GM21423 (cell line): ENCODE results near the gene TSEN2.
"Not testable (repeated sequence)": the region's sequence is repeated elsewhere in the genome, so short reads cannot be mapped to it uniquely, and the experiment has no call there.

ENCODE experiments used
- ATAC-seq: cut with Tn5 transposase; IDR thresholded peaks from one replicate; pipeline ENCODE4 v1.9.1; 2021; ENCODE audit warnings: mild to moderate bottlenecking, moderate library complexity; ENCODE audit not compliant: unreplicated experiment

The TSEN2 gene

GRCh38 chr3:12484198-12484982 lies at the start of gene TSEN2:
Gene TSEN2 (plus strand): TSS chr3:12484480. CDS start chr3:12489801, 5,321 bp downstream.
- peak; percentile 94 for ATAC-seq

DNA sequence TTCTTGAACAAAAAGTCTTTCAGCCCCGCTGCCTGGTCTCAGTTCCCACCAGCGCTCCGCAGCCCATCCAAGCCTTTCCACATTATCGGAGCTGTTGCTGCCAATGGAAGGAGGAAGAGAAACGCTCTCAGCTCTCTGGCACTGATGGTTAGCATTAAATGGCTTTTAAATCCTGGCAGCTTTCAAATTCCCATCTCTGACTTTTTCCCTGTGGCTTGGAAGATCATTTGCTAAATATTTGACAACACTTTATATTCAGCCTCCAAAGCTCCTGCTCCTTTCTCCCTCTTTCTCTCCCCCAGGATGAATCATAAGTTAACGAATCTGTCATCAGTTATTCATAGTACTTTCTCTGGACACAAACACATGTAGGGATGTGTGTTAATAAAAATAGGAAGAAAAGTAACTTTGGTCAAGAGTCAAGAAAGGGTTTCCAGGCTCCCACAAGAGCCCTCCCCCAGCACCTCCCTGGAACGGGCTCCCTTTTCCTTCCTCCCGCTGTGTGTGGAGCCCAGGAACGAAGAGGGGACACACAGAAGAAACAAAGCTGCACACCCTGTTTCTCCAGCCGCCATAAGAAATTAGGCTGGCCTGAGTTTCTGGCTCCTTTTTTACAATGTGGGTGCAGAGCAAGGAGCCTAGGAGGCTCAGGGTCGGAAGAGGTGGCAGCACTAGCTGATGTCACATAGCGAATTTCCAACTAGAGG lies 47.6 kb upstream of the TSEN2 start:
- no peak for ATAC-seq

- ATAC-seq, result no peak
Observed at GRCh38 chr3:12437221-12437605, 47.1 kb upstream of the TSEN2 start.

DNA sequence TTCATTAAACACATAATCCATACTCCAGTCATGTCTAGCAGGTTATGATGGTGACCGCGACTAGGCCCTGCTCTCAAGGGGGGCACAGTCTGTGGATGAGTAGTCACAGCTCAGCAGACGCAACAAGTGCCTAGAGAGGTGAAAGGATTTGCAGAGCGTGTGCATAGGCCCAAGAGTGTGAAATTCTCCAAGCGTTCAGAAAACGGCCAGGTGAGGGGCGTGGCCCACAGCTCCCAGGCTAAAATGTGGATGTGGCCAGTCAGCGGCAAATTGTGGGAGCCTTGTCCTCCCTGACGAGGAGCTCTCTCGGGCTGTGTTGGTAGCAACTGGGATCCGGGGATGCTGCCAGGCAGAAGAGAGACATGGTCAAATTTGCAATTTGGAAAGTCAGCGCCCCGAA lies 46.4 kb upstream of the TSEN2 start:
- no peak for ATAC-seq

DNA sequence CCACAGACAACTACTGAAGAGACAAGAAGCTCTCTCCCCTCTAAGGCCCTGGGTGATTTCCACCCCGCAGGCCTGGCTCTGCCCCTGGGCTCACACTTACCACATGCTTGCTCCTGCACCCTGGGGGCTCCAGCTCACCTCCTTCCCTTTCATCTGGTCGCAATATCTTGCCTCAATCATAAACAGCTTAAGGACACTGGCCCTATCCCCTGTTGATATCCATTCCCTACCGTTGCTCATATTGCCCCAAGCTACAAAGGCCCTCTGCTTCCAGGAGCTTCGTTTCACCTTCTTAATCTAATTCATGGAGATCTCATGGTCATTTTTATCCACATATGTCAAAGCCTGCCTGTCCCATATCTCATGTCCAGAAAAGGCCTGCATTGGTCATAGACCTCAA lies 46.0 kb upstream of the TSEN2 start:
- ATAC-seq, result no peak

- no peak for ATAC-seq
Observed at GRCh38 chr3:12439161-12439940, 44.9 kb upstream of the TSEN2 start.

- ATAC-seq, result no peak
Observed at GRCh38 chr3:12440927-12441714, 43.2 kb upstream of the TSEN2 start.

DNA sequence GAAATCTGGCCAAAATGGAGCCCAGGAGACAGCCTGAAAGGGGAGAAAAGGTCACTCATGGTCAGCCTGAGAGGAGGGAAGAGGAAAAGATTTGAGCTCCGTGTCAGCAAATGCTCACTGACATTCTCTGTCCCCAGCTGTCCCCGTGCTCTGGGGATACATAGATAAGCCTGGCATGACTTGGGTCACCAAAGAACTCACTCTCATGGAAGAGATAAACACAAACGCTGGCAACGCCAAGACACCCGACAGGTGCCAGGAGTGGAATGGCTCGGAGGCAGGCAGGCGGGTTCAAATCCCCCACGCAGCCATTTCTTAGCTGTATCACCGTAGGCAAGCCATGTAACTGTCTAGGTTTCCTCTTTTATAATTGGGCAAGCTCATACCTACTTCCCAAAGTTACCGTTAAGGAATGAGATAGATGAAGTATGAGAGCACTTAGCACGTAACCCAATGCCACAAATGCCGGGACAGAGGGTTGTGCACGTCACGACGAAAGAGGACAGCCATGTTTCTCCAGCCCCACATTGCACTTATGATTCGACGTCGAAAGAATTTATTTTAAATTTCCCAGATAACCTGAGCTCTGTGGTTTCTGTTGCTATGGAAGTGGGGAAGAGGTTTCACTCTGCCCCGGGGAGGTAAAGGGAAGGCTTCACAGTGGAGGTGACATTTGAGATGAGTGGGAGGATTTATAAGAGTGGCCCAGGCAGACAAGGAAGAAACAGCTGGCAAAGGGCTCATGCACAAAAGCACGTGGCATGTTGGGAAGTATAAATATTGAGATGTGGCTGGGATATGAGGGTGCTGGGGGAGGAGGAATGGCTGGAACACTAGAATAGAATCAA lies 41.4 kb upstream of the TSEN2 start:
- ATAC-seq, result no peak

GRCh38 chr3:12443781-12444522 lies 40.3 kb upstream of the TSEN2 start:
- no peak for ATAC-seq

DNA sequence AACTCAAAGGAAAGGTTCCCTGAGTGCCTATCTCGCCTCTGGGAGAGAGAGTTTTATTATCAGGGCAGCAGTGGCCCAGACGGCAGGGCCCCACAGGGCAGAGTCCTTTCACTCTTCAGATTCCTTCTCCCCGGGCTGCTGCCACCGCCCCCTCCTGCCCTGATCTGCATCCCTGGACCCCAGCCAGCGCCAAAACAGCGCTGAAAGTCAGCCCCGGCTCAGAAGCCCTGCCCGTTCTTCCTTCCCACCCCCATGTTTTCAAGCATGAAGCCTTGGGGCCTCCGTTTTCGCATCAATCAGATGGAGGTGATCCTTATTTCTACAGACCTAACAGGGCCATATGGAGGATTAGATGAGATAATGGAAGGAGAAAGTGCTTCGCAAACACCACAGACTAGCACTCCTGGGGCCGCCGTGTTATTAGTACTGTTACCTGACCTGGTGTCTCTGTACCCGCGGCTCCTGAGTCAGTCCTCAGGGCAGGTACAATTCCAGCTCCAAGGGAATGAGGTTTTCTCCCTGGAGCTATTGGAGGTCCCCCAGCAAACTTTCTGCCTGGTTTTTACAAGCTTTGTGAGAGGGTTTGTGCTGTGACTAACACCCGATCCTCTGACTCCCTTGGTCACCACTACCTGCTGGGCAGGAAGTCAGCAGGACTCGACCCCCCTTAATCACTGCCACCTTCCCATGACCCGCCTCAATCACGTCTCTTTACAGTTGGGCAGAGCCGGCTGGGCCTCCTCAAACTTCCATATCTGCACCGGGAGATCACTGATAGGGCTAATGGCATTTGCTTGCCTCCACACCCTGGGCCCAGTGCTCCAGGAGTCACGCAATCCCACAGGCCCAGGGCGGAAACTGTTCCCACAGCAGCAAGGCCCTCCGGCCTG lies 39.5 kb upstream of the TSEN2 start:
- no peak for ATAC-seq

DNA sequence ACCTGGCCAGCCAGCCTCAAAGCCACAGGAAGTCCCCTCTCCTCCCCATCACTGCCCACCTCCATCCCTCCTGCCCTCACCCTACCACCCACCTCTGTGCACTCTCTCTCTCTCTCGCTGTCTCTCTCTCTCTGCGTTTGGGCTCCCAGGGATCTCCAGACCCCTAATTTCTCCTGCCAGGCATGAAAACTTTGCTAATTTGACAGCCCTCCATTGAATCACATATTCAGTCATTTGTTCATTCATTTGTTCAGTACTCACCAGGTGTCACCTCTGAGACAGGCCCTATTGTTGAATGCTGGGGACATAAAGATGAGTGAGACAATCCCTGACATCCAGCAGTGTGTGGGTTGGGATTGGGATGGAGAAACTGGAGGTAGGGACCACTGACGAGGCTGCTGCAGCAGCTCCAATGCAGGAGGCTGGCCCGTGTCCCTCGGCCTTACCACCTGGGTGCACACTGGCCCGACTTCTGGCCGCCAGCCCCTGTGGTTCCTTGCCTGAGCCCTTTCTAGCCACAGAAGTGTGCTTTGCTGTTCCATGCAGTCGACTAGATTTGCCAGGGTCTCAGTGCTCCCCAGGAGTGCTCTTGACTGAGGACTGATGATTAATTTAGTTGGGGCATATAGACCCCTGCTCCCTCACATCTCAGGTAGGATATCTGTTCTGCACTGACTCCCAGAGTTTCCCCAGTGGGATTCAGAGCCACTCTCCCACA lies 38.6 kb upstream of the TSEN2 start:
- ATAC-seq, result no peak

DNA sequence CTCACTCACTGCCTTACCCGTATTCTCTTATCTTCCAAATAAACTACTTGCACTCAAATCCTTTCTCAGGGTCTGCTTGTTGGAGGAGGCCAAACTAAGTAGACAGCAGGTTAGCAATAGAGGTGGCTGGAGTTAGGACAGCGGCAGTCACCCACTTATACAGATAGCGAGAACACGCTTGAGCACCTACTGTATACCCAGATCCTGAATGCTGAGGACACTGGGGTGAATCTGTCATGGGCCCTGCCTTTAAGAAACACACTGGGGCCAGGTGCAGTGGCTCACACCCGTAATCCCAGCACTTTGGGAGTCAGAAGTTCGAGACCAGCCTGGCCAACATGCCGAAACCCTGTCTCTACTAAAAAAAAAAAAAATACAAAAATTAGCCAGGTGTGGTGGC lies 38.0 kb upstream of the TSEN2 start:
- no peak for ATAC-seq

- ATAC-seq, result no peak
Observed at GRCh38 chr3:12447075-12447474, 37.2 kb upstream of the TSEN2 start.

DNA sequence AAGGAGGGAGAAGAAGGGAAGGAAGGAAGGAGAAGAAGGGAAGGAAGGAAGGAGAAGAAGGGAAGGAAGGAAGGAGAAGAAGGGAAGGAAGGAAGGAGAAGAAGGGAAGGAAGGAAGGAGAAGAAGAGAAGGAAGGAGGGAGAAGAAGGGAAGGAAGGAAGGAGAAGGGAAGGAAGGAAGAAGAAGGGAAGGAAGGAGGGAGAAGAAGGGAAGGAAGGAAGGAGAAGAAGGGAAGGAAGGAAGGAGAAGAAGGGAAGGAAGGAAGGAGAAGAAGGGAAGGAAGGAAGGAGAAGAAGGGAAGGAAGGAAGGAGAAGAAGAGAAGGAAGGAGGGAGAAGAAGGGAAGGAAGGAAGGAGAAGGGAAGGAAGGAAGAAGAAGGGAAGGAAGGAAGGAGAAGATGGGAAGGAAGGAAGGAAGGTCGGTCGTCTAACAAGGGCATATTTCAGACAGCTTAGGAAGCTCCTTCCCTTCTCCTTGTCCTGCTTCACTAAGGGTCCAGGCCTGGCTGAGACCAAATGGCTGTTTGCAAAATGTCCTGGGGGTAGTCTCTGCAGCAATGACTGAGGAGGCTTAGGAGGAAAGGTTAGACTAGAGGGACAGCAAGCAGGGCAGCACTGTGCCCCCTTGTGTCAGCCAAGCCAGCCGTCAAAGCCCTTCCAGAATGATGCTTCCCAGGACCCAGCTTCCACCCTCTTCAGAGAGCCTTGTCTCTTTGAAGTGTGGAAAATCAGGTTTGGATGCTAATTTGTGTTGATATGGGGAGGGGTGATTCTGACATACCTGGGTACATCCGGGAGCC lies 35.7 kb upstream of the TSEN2 start:
- ATAC-seq, result not testable (repeated sequence)

DNA sequence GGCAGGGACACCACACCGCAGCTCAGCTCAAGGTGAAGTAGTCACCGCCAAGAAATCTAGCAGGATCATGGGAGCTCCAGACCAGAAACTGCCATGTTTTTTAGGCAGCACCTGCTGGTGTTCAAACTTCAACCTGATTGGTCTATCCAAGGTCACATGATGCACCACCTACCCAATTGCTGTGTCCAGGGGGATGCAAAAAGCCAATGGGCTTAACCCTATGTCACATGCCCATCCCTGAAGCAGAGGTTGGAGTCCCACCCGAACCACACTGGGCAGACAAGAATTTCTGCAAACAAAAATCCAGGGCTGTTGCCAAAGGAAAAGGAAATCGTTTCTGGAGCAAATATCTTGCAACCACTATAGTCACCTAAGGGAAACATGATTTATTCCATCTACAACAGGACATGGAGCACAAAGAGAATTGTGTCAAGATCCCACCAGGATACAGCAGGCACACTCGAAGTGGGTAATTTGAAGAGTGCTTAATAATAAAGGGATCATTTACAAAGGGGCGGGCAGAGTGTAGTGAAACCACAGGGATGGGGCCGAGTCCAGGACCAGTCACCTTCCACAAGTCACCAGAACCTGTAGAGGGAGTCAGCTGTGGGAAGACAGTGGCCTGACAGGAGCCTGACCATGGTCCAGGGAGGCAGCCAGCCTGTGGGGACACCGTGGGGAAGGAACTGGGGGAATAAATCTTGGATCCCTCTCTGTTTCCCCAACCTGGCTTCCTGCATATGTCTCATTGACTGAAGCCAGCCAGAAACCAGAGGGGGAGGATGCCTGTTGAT lies 34.2 kb upstream of the TSEN2 start:
- ATAC-seq, result no peak

GRCh38 chr3:12451481-12451880 lies 32.8 kb upstream of the TSEN2 start:
- ATAC-seq, result no peak
